Skeletal muscle satellite cell (primary cell): ENCODE results near the gene ISG20.

Experiments used
- H3K27me3 ChIP-seq: 2 replicates; pipeline ENCODE4 v1.7.0; 2013; ENCODE audit warnings: low read length; ENCODE audit not compliant: control insufficient read depth, insufficient read depth
- H3K36me3 ChIP-seq: 2 replicates; pipeline ENCODE4 v1.7.0; 2013; ENCODE audit warnings: mild to moderate bottlenecking, control low read depth, low read length; ENCODE audit not compliant: insufficient read depth
- H3K4me1 ChIP-seq: 2 replicates; pipeline ENCODE4 v1.7.0; 2013; ENCODE audit warnings: low read length; ENCODE audit not compliant: control insufficient read depth, insufficient read depth
- H3K4me2 ChIP-seq: 2 replicates; pipeline ENCODE4 v1.7.0; 2013; ENCODE audit warnings: mild to moderate bottlenecking, low read length
- H3K4me3 ChIP-seq: 2 replicates; pipeline ENCODE4 v1.7.0; 2013; ENCODE audit warnings: low read length
- H3K9ac ChIP-seq: 2 replicates; pipeline ENCODE4 v1.7.0; 2013; ENCODE audit warnings: mild to moderate bottlenecking, low read depth, low read length, moderate library complexity
- H3K9me3 ChIP-seq: replicated peaks from 2 replicates; pipeline ENCODE4 v1.7.0; 2013; ENCODE audit warnings: mild to moderate bottlenecking, control low read depth, low read length

Gene ISG20

DNA sequence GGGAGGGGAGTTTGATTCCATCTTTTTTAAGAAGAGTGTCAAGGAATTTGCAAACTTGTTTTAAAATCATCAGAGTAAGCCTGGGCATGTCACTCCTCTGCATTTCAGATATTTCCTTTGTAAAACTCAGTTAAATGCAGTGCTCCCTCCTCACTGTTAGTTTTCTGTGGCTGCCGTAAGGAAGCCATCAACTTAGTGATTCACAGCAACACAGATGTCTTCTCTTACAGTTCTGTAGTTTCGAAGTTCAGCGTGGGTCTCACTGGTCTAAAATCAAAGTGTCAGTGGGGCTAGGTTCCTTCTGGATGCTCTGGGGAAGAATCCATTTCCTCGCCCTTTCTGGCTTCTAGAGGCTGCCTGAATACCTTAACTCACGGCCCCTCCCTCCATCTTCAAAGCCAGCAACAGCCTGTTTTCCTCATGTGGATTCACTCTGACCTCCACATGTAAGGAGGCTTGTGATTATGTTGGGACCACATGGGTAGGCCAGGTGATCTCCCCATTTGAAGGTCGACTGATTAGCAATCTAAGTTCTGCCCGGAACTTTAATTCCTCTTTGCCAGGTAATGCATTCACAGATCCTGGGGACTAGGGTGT, 12.4 kb downstream of the ISG20 start:
- H3K9me3 ChIP-seq: no peaks in the 10 kb centered on the region
- no peak overlapping the region for H3K9ac ChIP-seq
- peaks cover 16% of the 10 kb centered on the region for H3K4me1 ChIP-seq
- H3K27me3 ChIP-seq: no peaks in the 10 kb centered on the region
- no peaks in the 10 kb centered on the region for H3K36me3 ChIP-seq
- no peak overlapping the region for H3K4me2 ChIP-seq
- H3K4me3 ChIP-seq: no peak overlapping the region

DNA sequence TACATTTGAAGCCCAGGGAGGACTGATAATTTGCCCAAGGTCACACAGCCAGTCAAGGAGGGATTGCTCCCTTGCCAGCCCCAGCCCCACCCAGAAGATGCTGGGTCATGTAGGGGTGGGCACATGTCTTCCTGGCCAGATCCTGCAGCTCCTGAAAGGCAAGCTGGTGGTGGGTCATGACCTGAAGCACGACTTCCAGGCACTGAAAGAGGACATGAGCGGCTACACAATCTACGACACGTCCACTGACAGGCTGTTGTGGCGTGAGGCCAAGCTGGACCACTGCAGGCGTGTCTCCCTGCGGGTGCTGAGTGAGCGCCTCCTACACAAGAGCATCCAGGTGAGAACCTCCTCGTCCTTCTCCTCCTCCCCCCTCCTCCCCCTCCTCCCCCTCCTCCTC, 13.2 kb downstream of the ISG20 start:
- H3K36me3 ChIP-seq: no peaks in the 10 kb centered on the region
- H3K4me1 ChIP-seq: peaks cover 16% of the 10 kb centered on the region
- no peaks in the 10 kb centered on the region for H3K27me3 ChIP-seq
- no peak overlapping the region for H3K4me3 ChIP-seq
- no peak overlapping the region for H3K9ac ChIP-seq
- H3K4me2 ChIP-seq: no peak overlapping the region
- H3K9me3 ChIP-seq: no peaks in the 10 kb centered on the region

DNA sequence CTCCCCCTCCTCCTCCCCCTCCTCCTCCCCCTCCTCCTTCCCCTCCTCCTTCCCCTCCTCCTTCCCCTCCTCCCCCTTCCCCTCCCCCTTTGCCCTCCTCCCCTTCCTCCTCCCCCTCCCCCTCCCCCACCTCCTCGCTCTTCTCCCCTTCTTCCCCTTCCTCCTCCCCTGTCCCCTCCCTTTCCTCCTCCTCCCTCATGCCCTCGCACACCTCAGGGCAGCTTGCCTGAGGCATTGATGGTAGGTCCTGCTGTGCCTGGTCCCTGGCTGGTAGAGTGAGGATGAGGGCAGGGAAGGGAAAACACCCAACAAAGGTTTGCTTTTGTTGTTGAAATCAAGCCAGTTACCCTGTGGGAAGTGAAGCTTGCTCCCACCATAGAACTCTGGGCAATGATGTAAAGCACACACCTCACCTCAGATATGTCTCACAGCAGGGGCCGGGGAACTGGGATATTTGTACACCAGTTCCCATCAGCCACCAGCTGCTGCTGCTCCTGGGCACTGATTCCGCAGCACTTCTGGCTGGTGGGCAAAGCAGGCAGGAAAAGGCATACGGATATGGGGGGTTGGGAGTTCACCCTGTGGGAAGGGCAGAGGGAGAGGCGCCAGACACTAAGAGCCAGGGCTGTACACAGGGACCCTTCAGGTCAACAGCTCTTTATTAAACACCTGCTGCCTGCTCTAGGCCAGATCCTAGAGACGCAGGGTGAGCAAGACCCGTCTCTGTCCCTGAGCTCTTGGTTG, 13.8 kb downstream of the ISG20 start:
- no peaks in the 10 kb centered on the region for H3K9me3 ChIP-seq
- H3K27me3 ChIP-seq: no peaks in the 10 kb centered on the region
- no peak overlapping the region for H3K4me3 ChIP-seq
- H3K9ac ChIP-seq: no peak overlapping the region
- peaks cover 16% of the 10 kb centered on the region for H3K4me1 ChIP-seq
- no peak overlapping the region for H3K4me2 ChIP-seq
- no peaks in the 10 kb centered on the region for H3K36me3 ChIP-seq

DNA sequence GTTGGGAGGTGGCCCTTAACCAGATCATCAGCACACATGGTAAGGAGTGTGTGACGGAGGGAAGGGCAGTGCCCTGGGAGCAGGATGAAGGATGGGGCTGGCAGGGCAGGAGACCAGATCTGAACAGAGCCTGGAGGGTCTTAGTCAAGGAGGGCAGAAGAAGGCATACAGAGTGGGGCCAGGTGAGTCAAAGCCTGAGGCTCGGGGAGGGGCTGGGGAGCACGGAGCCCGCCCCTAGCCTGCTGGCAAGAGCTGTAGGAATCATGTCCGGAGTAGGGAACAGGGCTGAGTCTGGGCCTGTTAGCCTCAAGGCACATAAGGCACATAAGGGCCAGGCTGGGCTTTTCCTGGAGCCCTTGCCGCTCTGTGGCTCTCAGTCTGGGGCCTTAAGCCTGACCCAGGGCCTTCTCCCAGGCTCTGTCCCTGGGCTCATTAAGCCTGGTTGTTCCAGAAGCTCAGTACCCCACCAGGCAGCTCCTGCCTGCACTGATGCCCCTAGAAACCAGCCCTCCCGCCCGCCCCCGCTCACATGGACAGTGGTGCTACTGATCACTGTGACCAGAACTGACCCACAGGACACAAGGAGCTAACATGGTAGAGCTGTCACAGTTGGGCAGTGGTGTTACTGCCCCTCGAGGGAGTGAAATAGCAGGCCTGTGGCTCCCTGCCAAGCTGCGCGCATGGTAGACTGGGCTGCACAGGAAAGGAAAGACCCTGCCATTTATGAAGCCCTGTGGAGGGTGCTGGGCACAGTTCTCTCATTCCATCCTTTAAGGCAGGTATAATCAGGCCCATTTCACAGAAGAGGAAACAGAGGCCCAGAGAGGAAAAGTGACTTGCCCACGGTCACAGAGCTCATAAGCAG, 14.6 kb downstream of the ISG20 start:
- Histone ChIP-seq H3K9ac (no peak overlapping the region), H3K4me1 (peaks cover 16% of the 10 kb centered on the region), H3K36me3 (no peaks in the 10 kb centered on the region), H3K4me2 (no peak overlapping the region), H3K27me3 (no peaks in the 10 kb centered on the region), H3K4me3 (no peak overlapping the region), H3K9me3 (no peaks in the 10 kb centered on the region)

DNA sequence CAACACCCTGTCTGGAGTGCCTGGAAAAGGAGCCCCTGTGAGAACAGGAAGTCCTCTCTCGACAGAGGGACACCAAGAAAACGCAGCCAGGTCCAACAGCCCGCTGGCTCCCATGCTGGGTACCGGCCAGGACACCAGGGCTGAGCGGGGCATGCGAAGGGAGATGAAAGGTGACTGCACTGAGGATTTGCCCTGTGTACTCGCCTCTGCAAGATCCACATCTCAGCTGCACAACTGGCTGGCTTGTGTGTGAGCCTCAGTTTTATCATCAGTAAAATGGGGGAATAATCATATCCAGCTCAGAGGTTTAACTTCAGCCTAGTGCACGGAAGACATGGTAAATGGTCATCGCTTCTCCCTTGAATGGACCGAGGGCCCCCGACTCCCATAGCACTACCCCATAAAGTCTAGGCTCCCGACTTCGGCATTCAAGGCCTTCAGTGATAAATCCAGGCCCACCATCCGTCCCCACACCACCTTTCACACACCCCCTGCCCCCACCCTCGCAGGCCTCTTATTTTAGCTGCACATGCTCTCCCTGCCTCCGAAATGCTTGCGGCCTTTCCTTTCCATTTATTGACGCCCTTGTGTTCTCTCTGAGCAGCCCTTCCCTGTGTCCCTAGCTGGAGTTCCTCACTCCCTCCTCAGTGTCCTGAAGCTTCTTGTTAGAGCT, 15.8 kb downstream of the ISG20 start:
- Histone ChIP-seq H3K36me3 (no peaks in the 10 kb centered on the region), H3K27me3 (no peaks in the 10 kb centered on the region), H3K4me1 (peaks cover 15% of the 10 kb centered on the region), H3K9ac (no peak overlapping the region), H3K4me3 (no peak overlapping the region), H3K4me2 (no peak overlapping the region), H3K9me3 (no peaks in the 10 kb centered on the region)

DNA sequence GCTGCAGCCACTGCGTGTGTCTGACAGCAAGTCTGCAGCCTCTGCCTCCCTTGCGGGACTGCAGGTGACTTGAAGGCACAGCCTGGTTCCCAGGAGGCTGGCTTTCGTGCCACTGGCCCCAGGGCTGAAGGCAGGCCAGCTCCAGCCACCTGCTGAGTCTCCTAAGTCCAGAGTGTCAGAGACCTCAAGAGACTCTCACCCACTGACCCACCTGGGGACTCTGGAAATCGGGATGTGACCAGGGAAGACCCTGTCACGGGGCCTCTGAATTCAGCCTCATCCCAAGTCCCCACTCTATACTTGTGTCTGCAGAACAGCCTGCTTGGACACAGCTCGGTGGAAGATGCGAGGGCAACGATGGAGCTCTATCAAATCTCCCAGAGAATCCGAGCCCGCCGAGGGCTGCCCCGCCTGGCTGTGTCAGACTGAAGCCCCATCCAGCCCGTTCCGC, 16.3 kb downstream of the ISG20 start:
- no peaks in the 10 kb centered on the region for H3K27me3 ChIP-seq
- no peaks in the 10 kb centered on the region for H3K36me3 ChIP-seq
- no peak overlapping the region for H3K9ac ChIP-seq
- no peak overlapping the region for H3K4me2 ChIP-seq
- peaks cover 16% of the 10 kb centered on the region for H3K4me1 ChIP-seq
- no peak overlapping the region for H3K4me3 ChIP-seq
- H3K9me3 ChIP-seq: no peaks in the 10 kb centered on the region

DNA sequence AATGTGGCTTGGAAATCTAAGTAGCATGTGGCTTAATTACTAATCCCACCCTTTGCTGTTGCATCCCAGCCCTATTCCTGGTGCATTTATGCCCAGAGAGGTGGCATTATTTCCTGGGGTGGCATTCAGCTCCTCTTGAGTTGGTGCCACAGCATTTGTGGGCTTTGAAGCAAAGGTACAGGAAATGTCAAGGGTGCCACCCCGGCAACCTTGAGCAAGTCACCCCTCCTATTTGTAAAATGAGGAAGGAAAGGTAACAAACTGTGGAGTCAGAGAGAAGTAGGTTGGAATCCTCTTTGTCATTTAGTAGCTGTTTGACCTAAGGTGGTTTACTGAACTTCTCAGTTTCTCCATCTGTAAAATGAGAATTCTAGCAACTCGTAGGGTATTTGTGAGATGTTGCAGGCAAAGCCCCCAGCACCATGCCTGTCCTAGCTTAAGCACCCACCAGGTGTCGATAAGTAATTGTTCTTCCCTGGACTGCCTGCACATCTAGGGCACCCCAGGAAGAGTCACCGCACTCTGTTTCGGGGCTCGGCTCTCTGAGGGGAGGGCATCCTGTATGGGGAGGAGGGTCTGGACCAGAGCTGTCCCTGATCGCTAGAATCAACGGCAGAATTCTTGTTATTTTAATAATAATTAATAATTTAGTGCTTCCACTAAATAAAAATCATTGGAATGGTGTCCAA, 17.1 kb downstream of the ISG20 start:
- Histone ChIP-seq H3K4me1 (peaks cover 22% of the 10 kb centered on the region), H3K4me3 (no peak overlapping the region), H3K36me3 (no peaks in the 10 kb centered on the region), H3K9me3 (no peaks in the 10 kb centered on the region), H3K9ac (no peak overlapping the region), H3K4me2 (no peak overlapping the region), H3K27me3 (no peaks in the 10 kb centered on the region)

DNA sequence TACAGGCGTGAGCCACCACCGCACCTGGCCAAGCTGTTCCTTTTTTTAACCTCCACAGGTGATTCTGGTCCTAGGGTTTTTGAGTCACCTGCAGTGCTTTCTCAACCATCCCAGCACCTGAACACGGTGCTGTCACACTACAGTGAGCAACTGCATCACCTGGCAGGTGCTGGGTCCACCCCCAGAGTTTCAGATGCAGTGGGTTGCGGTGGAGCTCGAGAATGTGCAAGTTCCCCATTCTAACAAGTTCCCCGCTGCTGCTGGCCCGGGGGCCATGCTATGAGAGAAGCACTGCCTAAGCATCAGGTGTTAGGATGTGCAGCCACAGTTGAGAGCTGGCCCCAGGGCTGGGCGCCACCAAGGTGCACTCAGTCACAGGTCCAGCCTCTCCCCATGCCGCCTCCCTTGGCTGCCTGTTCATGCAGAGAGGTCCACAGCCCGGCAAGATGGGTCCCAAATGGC, 18.0 kb downstream of the ISG20 start:
- Histone ChIP-seq H3K9me3 (no peaks in the 10 kb centered on the region), H3K9ac (no peak overlapping the region), H3K27me3 (no peaks in the 10 kb centered on the region), H3K4me3 (no peak overlapping the region), H3K4me2 (no peak overlapping the region), H3K4me1 (peaks cover 30% of the 10 kb centered on the region), H3K36me3 (no peaks in the 10 kb centered on the region)

DNA sequence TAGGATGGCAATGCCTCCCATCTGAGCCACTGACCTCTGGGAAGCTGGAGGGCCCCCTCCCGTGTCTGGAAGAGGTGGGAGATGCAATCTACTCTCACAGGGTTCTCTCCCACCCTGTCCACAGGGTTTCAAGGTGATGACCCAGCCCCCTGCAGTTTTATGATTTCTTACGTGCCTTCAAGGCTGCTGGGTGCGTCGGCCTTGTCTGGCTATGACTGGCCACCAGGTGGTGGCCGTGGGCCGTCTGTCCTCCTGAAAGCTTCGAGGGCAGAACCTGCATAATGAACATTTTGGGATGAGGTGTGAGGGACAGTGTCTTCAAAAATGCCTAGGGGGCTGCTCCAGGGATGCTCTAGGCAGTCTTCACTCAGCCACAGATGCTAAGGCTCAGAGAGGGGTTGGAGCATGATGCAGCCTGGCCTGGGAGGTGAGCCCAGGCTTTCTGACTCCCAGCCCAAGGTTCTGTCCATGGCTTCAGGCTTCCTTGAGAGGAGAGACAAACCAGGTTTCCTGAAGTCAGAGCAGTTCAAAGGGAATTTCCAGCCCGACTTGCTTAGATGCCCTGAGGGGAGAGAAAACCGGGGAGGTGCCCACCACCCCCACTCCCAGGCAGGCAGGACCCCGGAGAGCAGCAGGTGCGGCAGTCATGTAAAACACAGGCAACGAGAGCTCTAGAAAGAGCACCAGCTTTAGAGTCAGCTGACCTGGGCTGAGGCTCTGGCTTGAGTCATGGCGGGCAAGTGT, 18.7 kb downstream of the ISG20 start:
- H3K36me3 ChIP-seq: no peaks in the 10 kb centered on the region
- H3K4me1 ChIP-seq: peaks cover 36% of the 10 kb centered on the region
- no peak overlapping the region for H3K4me2 ChIP-seq
- no peaks in the 10 kb centered on the region for H3K9me3 ChIP-seq
- H3K4me3 ChIP-seq: no peak overlapping the region
- H3K9ac ChIP-seq: no peak overlapping the region
- no peaks in the 10 kb centered on the region for H3K27me3 ChIP-seq

DNA sequence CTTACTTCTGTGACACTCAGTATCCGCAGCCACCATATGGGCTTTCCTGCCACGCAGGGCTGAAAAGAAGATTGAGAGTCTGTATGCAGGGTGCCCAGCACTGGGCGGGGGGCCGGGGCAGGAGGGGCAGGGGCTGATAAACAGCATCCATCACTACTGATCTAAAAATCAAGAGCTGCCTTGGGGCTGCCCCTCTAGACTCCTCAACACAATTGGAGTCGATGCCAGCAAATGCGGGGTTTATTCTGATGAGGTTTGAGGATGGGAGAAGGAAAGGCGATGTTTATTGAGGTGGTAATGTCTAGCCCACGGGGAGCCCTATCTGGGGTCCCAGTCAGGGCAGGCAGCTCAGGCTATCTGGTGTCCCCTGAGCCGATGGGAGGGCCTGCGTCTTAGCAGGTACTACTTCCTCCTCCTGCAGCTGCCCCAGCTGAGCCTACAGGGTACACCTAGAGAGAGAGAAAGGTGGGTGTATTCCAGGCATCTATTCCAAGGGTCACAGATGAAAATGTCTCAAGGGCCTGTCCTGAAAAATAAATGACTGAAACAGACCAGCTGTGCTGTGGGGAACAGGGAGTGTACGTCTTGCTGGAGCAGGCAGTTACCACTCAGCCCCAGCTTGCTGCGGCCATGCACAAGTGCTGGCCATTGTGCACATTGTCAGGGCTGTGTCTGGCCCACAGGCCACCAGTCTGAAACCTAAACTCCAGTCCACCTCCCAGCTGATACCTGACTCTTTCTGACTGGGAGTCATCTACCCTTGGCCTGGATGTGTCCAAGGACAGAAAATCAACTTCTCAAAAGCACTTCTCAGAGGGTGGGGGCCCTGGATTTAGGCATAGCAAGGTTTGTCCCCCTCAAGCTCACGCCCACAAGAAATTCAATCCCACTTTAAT, 19.5 kb downstream of the ISG20 start:
- Histone ChIP-seq H3K9ac (no peak overlapping the region), H3K4me3 (no peak overlapping the region), H3K4me2 (no peak overlapping the region), H3K4me1 (peaks cover 36% of the 10 kb centered on the region), H3K27me3 (no peaks in the 10 kb centered on the region), H3K36me3 (no peaks in the 10 kb centered on the region), H3K9me3 (no peaks in the 10 kb centered on the region)
